Stimulated activated memory B cell treated with anti-CD40 and anti-IgM and Interleukin-4, amounts not matched to agents 10 μg/mL and 1 μg/mL and 100 μg/mL, for 72 hours (primary cell): ENCODE measurements around the gene CECR2.

Experiments
- ATAC-seq: fragments of 150-1000 bp; cut with Tn5 transposase; 2 replicates; pipeline ENCODE4 v1.10.0; 2021
- H3K27ac Mint-ChIP-seq: one replicate; pipeline ENCODE4 v1.8.0; 2022; ENCODE audit warnings: mild to moderate bottlenecking, mixed read lengths
- H3K27me3 Mint-ChIP-seq: one replicate; pipeline ENCODE4 v1.8.0; 2022; ENCODE audit warnings: mixed read lengths
- H3K36me3 Mint-ChIP-seq: one replicate; pipeline ENCODE4 v1.8.0; 2022; ENCODE audit warnings: mixed read lengths
- H3K4me1 Mint-ChIP-seq: one replicate; pipeline ENCODE4 v1.8.0; 2022; ENCODE audit warnings: mixed read lengths
- H3K4me3 Mint-ChIP-seq: one replicate; pipeline ENCODE4 v1.8.0; 2022; ENCODE audit warnings: mild to moderate bottlenecking, moderate library complexity, mixed read lengths
- H3K9me3 Mint-ChIP-seq: one replicate; pipeline ENCODE4 v1.8.0; 2022; ENCODE audit warnings: mixed read lengths

The CECR2 gene

DNA sequence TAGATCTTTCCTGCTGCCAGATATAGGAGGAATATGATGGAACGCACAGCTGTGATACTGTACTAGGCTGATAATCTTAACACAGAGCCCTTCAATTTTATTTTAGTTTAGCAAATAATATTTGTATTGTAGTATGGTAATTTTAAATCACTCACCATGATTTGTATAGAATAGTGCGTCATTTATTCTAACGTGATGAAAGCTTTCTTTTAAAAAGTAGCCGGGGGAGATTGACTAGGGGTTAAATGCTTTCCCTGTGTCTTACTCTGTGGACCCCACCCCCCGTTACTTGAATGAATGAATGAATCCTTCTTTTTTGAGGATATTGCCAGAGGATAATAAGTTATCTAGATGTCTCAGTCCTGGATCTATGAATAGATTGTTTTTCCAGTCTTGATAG, 72.1 kb downstream of the CECR2 start:
- Mint-ChIP-seq H3K4me3 (no peak overlapping the region), H3K27ac (no peak overlapping the region), H3K9me3 (no peaks in the 10 kb centered on the region), H3K36me3 (no peaks in the 10 kb centered on the region), H3K27me3 (peaks cover 36% of the 10 kb centered on the region), H3K4me1 (no peaks in the 10 kb centered on the region)
- ATAC-seq: no peak

GRCh38 chr22:17443405-17444203, 74.3 kb downstream of the CECR2 start:
- Mint-ChIP-seq H3K27me3 (peaks cover 21% of the 10 kb centered on the region), H3K36me3 (no peaks in the 10 kb centered on the region), H3K4me3 (no peak overlapping the region), H3K9me3 (no peaks in the 10 kb centered on the region), H3K4me1 (no peaks in the 10 kb centered on the region), H3K27ac (no peak overlapping the region)
- no peak for ATAC-seq

- no peak for ATAC-seq
- no peak overlapping the region for H3K4me3 Mint-ChIP-seq
- no peaks in the 10 kb centered on the region for H3K9me3 Mint-ChIP-seq
- no peaks in the 10 kb centered on the region for H3K36me3 Mint-ChIP-seq
- peaks cover 21% of the 10 kb centered on the region for H3K27me3 Mint-ChIP-seq
- no peak overlapping the region for H3K27ac Mint-ChIP-seq
- H3K4me1 Mint-ChIP-seq: no peaks in the 10 kb centered on the region
Measured at GRCh38 chr22:17444204-17444504, 74.9 kb downstream of the CECR2 start.

DNA sequence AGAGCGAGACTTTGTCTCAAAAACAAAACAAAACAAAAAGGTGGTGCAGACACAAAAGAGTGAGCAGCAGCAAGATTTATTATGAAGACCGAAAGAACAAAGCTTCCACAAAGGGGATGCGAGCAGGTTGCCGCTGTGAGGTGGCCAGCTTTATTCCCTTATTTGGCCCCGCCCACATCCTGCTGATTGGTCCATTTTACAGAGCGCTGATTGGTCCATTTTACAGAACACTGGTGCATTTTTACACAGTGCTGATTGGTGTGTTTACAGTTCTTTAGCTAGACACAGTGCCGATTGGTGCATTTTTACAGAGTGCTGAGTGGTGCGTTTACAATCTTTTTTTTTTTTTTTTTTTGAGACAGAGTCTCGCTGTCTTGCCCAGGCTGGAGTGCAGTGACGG, 77.4 kb downstream of the CECR2 start:
- Mint-ChIP-seq H3K4me1 (no peaks in the 10 kb centered on the region), H3K9me3 (no peaks in the 10 kb centered on the region), H3K4me3 (no peak overlapping the region), H3K27ac (no peak overlapping the region), H3K36me3 (no peaks in the 10 kb centered on the region), H3K27me3 (peaks cover 29% of the 10 kb centered on the region)
- ATAC-seq: no peak

GRCh38 chr22:17451316-17451715, 82.1 kb downstream of the CECR2 start:
- Mint-ChIP-seq H3K4me1 (no peaks in the 10 kb centered on the region), H3K27ac (no peak overlapping the region), H3K27me3 (peaks cover 21% of the 10 kb centered on the region), H3K4me3 (no peak overlapping the region), H3K36me3 (no peaks in the 10 kb centered on the region), H3K9me3 (peaks cover 2% of the 10 kb centered on the region)
- no peak for ATAC-seq

DNA sequence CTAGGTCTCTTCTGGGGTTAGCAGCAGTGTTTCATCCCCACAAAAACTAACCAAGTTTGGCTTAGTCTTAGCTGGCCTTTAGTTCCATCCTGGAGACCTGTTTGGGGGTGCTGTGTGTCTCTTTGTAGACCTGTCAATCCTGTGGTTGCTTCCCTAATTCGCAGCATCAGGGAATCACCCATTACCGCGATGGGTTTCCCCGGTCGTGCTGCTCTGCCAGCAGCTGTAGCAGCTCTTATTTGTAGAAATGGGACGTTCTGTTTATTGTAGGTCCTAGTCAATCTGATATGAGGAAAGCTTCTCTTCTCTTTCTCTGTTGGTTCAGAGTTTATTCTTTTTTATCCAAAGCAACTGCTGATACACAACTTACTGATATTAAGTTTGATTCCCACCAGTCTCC, 91.6 kb downstream of the CECR2 start:
- no peak for ATAC-seq
- Mint-ChIP-seq H3K27me3 (peaks cover 44% of the 10 kb centered on the region), H3K4me1 (peaks cover 17% of the 10 kb centered on the region), H3K36me3 (no peaks in the 10 kb centered on the region), H3K27ac (peak overlapping the region; percentile 24), H3K4me3 (no peak overlapping the region), H3K9me3 (no peaks in the 10 kb centered on the region)

DNA sequence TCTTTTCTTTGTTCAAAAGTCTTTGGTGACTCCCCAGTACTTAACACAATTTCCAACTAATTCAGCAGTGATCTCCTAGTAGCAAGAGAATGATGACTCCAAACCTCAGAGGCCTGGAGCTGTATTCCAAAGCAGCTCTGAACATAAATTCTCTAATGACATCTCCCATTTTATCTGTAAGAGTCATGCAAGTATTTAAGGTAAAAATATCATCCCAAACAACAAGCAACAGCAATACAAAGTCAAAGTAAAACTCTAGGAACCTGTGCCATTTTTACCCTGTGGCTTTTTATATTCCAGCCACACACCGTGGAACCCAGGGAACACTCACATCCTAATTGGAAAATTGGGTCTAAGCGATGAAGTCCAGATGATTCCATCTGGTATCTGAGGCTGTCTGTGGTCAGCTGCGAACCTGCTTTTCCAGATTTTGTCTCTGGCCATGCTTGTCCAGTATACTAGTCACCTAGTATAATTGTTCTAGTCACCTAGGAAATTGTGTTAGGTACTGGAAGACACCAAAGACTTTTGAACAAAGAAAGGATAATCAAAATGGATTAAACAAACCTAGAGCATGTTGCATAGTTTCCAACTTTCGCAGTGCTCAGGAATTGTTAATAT, 101.7 kb downstream of the CECR2 start:
- Mint-ChIP-seq H3K4me3 (no peak overlapping the region), H3K9me3 (no peaks in the 10 kb centered on the region), H3K36me3 (no peaks in the 10 kb centered on the region), H3K27me3 (peaks cover 57% of the 10 kb centered on the region), H3K4me1 (no peaks in the 10 kb centered on the region), H3K27ac (no peak overlapping the region)
- ATAC-seq: no peak

GRCh38 chr22:17471886-17472535, 102.8 kb downstream of the CECR2 start:
- H3K27me3 Mint-ChIP-seq: peaks cover 48% of the 10 kb centered on the region

GRCh38 chr22:17472932-17473331, 103.7 kb downstream of the CECR2 start:
- no peak overlapping the region for H3K27ac Mint-ChIP-seq
- H3K4me1 Mint-ChIP-seq: no peaks in the 10 kb centered on the region
- no peaks in the 10 kb centered on the region for H3K36me3 Mint-ChIP-seq
- no peak overlapping the region for H3K4me3 Mint-ChIP-seq
- H3K9me3 Mint-ChIP-seq: no peaks in the 10 kb centered on the region
- H3K27me3 Mint-ChIP-seq: peaks cover 41% of the 10 kb centered on the region
- no peak for ATAC-seq

More at GRCh38 chr22:17471886-17472535, 102.8 kb downstream of the CECR2 start:
- Mint-ChIP-seq H3K4me1 (no peaks in the 10 kb centered on the region), H3K27ac (no peak overlapping the region), H3K9me3 (no peaks in the 10 kb centered on the region), H3K4me3 (no peak overlapping the region), H3K36me3 (no peaks in the 10 kb centered on the region)
- no peak for ATAC-seq

GRCh38 chr22:17475318-17476230, 106.3 kb downstream of the CECR2 start:
- Mint-ChIP-seq H3K4me3 (no peak overlapping the region), H3K36me3 (no peaks in the 10 kb centered on the region), H3K4me1 (no peaks in the 10 kb centered on the region), H3K9me3 (no peaks in the 10 kb centered on the region), H3K27ac (no peak overlapping the region), H3K27me3 (peaks cover 47% of the 10 kb centered on the region)
- ATAC-seq: no peak

- H3K9me3 Mint-ChIP-seq: no peaks in the 10 kb centered on the region
- H3K36me3 Mint-ChIP-seq: no peaks in the 10 kb centered on the region
- ATAC-seq: no peak
- H3K4me1 Mint-ChIP-seq: no peaks in the 10 kb centered on the region
- peaks cover 35% of the 10 kb centered on the region for H3K27me3 Mint-ChIP-seq
- no peak overlapping the region for H3K27ac Mint-ChIP-seq
- H3K4me3 Mint-ChIP-seq: no peak overlapping the region
Measured at GRCh38 chr22:17476838-17477237, 107.6 kb downstream of the CECR2 start.

- no peaks in the 10 kb centered on the region for H3K9me3 Mint-ChIP-seq
- H3K27ac Mint-ChIP-seq: no peak overlapping the region
- H3K4me1 Mint-ChIP-seq: no peaks in the 10 kb centered on the region
- peaks cover 31% of the 10 kb centered on the region for H3K27me3 Mint-ChIP-seq
- H3K36me3 Mint-ChIP-seq: no peaks in the 10 kb centered on the region
- no peak for ATAC-seq
- H3K4me3 Mint-ChIP-seq: no peak overlapping the region
Measured at GRCh38 chr22:17477391-17477833, 108.2 kb downstream of the CECR2 start.

DNA sequence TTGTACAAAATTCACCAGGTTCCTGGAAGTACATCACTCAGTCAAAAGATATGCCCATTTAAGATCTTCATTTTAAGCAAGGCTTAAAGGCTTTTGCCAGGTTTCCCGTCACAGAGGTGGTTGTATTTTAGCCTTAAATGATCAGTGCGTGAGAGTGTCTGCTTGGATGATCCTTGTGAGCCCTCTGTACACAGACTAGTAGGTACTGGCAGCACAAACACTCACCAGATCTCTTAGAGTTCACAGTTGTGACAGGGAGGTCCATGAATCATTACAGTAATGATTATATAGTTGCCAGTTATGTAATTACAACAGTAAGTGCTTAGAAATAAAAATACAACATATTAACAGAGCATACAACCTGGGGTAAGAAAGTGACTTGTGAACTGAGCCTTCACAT, 109.9 kb downstream of the CECR2 start:
- H3K4me1 Mint-ChIP-seq: no peaks in the 10 kb centered on the region
- no peaks in the 10 kb centered on the region for H3K9me3 Mint-ChIP-seq
- no peak overlapping the region for H3K4me3 Mint-ChIP-seq
- H3K27me3 Mint-ChIP-seq: peaks cover 27% of the 10 kb centered on the region
- ATAC-seq: no peak
- H3K27ac Mint-ChIP-seq: no peak overlapping the region
- no peaks in the 10 kb centered on the region for H3K36me3 Mint-ChIP-seq

DNA sequence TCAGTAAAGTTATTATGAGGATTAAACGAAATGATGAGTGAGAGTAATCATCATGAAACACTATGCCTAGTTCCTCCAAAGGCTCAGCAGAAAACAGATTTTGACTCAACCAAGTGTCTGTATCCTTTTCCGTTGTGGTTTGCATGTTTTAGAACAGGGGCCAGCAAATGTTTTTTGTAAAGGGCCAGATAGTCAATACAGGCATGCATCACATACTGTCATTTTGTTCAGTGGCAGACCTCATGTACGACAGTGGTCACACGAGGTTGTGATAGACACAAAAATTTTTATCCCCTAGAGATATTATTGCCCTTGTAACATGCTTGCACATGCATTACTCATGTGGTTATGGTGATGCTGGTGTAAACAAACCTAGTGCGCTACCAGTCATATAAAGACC, 112.2 kb downstream of the CECR2 start:
- Mint-ChIP-seq H3K4me1 (no peaks in the 10 kb centered on the region), H3K36me3 (no peaks in the 10 kb centered on the region), H3K9me3 (no peaks in the 10 kb centered on the region), H3K27ac (no peak overlapping the region), H3K4me3 (no peak overlapping the region), H3K27me3 (peaks cover 27% of the 10 kb centered on the region)
- ATAC-seq: peak; percentile 53
